A549 (cell line): Measurements from ENCODE around the gene LGALS7B. TPM values are rescaled to one million over a fixed set of nuclear protein-coding genes. Genes with fewer than 3 reads are reported as not detected.

Experiments used
- ATAC-seq, 2 experiments: fragments of 200-7000 bp in 1 of 2; fragments of >200 bp in 1 of 2; cut with Nextera tagmentation in 1 of 2; cut with Tn5 transposase in 1 of 2; 3 replicates each; pipeline versions ENCODE4 v1.8.0 to v1.9.1; 2018 to 2020; ENCODE audit warnings: mild to moderate bottlenecking in 1 of 2, moderate library complexity in 1 of 2
- CTCF ChIA-PET: fragments of 300-600 bp; sonication (Branson Sonifier 250); formaldehyde crosslinking; extraction: SDS; loops from one replicate; lab custom pipeline; 2021; ENCODE audit warnings: antibody characterized with exemption, inconsistent platforms; lab: Yijun Ruan, JAX
- POLR2A ChIA-PET: fragments of 350-600 bp; formaldehyde crosslinking; extraction: SDS; loops from one replicate; lab custom pipeline; 2021; ENCODE audit warnings: antibody characterized with exemption, inconsistent platforms; lab: Yijun Ruan, JAX
- DNase-seq, 2 experiments: peaks; one replicate each; pipeline versions ENCODE4 v3.0.0 to v3.0.0-alpha.2; 2011 to 2016; ENCODE audit warnings: low read depth in 1 of 2, low spot score in 1 of 2
- FAIRE-seq: peaks from 2 replicates; lab custom pipeline; 2011; peaks lifted over from hg19 to GRCh38; lab: Jason Lieb, UNC
- H3K27ac ChIP-seq, 2 experiments: fragments of >200 bp; sonication (Bioruptor Twin); formaldehyde crosslinking; 3 replicates each; pipeline ENCODE4 v1.5.1; 2016 to 2017
- H3K4me1 ChIP-seq: fragments of >200 bp; sonication (Bioruptor Twin); formaldehyde crosslinking; 3 replicates; pipeline ENCODE4 v1.6.1; 2016
- H3K4me2 ChIP-seq: fragments of >200 bp; sonication (Bioruptor Twin); formaldehyde crosslinking; 3 replicates; pipeline ENCODE4 v1.6.1; 2016
- H3K4me3 ChIP-seq: fragments of >200 bp; sonication (Bioruptor Twin); formaldehyde crosslinking; 3 replicates; pipeline ENCODE4 v1.5.1; 2016
- H3K9me3 ChIP-seq: fragments of >200 bp; sonication (Bioruptor Twin); formaldehyde crosslinking; 3 replicates; pipeline ENCODE4 v1.6.1; 2016
- CBX2 ChIP-seq: fragments of 200-600 bp; sonication (generic); IDR thresholded peaks from 2 replicates; pipeline ENCODE4 v1.6.1; 2016; ENCODE audit warnings: low read depth, mild to moderate bottlenecking, borderline replicate concordance
- CEBPB ChIP-seq, 2 experiments: fragments of >200 bp in 1 of 2; sonication (Bioruptor Twin) in 1 of 2; formaldehyde crosslinking in 1 of 2; IDR thresholded peaks; 2 replicates each; pipeline ENCODE4 v1.6.1; 2012 to 2016
- CHD2 ChIP-seq: fragments of 150-350 bp; IDR thresholded peaks from 2 replicates; pipeline ENCODE4 v1.6.1; 2014; ENCODE audit warnings: low read length; ENCODE audit not compliant: partially characterized antibody
- CHD4 ChIP-seq: fragments of 200-600 bp; sonication (generic); IDR thresholded peaks from 2 replicates; pipeline ENCODE4 v1.6.1; 2016; ENCODE audit warnings: antibody characterized with exemption, mild to moderate bottlenecking, borderline replicate concordance
- ELK1 ChIP-seq: fragments of 150-350 bp; IDR thresholded peaks from 2 replicates; pipeline ENCODE4 v1.6.1; 2014; ENCODE audit warnings: low read depth, mild to moderate bottlenecking, low read length
- EP300 ChIP-seq, 2 experiments: fragments of >200 bp; sonication (Bioruptor Twin); formaldehyde crosslinking; IDR thresholded peaks; 2 replicates in 1 of 2; 3 replicates in 1 of 2; pipeline ENCODE4 v1.6.1; 2016 to 2017
- ESRRA ChIP-seq: fragments of 150-350 bp; IDR thresholded peaks from 2 replicates; pipeline ENCODE4 v1.6.1; 2014; ENCODE audit warnings: mild to moderate bottlenecking, low read length, borderline replicate concordance
- FOSB ChIP-seq: fragments of 250-450 bp; sonication (Bioruptor Pico); IDR thresholded peaks from 2 replicates; pipeline ENCODE4 v1.5.0; 2020; ENCODE audit warnings: mild to moderate bottlenecking, moderate library complexity
- GATA3 ChIP-seq: IDR thresholded peaks from 2 replicates; pipeline ENCODE4 v1.6.1; 2012; ENCODE audit warnings: borderline replicate concordance
- HDAC2 ChIP-seq: fragments of 200-600 bp; sonication (generic); IDR thresholded peaks from 2 replicates; pipeline ENCODE4 v1.6.1; 2016
- HOXB13 ChIP-seq: fragments of 250-450 bp; sonication (Bioruptor Pico); IDR thresholded peaks from 2 replicates; pipeline ENCODE4 v1.5.0; 2020; ENCODE audit warnings: low read depth, mild to moderate bottlenecking, moderate library complexity
- KDM1A ChIP-seq: fragments of 200-600 bp; sonication (generic); IDR thresholded peaks from 2 replicates; pipeline ENCODE4 v1.6.1; 2016; ENCODE audit warnings: low read depth, mild to moderate bottlenecking
- MAFK ChIP-seq: fragments of 450-650 bp; IDR thresholded peaks from 2 replicates; pipeline ENCODE4 v1.6.1; 2014; ENCODE audit not compliant: partially characterized antibody
- MAZ ChIP-seq: fragments of 150-350 bp; IDR thresholded peaks from 2 replicates; pipeline ENCODE4 v1.6.1; 2014; ENCODE audit warnings: antibody characterized with exemption, low read depth, low read length, borderline replicate concordance
- NFE2L2 ChIP-seq: fragments of 150-350 bp; conservative IDR thresholded peaks from 2 replicates; pipeline ENCODE4 v1.6.1; 2014; ENCODE audit warnings: low read length
- PHF8 ChIP-seq: fragments of 200-600 bp; sonication (generic); IDR thresholded peaks from 2 replicates; pipeline ENCODE4 v1.6.1; 2016; ENCODE audit warnings: low read depth, mild to moderate bottlenecking, antibody characterized with exemption, moderate library complexity, borderline replicate concordance
- RAD21 ChIP-seq, 2 experiments: fragments of >200 bp in 1 of 2; sonication (Bioruptor Twin) in 1 of 2; formaldehyde crosslinking in 1 of 2; IDR thresholded peaks in 1 of 2; conservative IDR thresholded peaks in 1 of 2; 2 replicates in 1 of 2; 3 replicates in 1 of 2; pipeline ENCODE4 v1.6.1; 2012 to 2018; ENCODE audit warnings: inconsistent platforms in 1 of 2
- RARB ChIP-seq: fragments of 250-450 bp; sonication (Bioruptor Pico); IDR thresholded peaks from 2 replicates; pipeline ENCODE4 v1.8.0; 2021; ENCODE audit warnings: mild to moderate bottlenecking, moderate library complexity
- SREBF2 ChIP-seq: fragments of 450-650 bp; IDR thresholded peaks from 2 replicates; pipeline ENCODE4 v1.6.1; 2014; ENCODE audit warnings: mild to moderate bottlenecking, moderate library complexity
- TFCP2L1 ChIP-seq: fragments of 250-450 bp; sonication (Bioruptor Pico); IDR thresholded peaks from 2 replicates; pipeline ENCODE4 v1.5.0; 2021; ENCODE audit warnings: mild to moderate bottlenecking
- WGBS: methylation state at CpG from one replicate; pipeline ENCODE4 v1.1.6; 2017; ENCODE audit errors: missing lambda C conversion rate; 5-methylcytosine and 5-hydroxymethylcytosine counted together
- polyA plus RNA-seq, 4 experiments: library from polyadenylated mRNA; depleted of rRNA in 3 of 4; stranded (reverse); fragments of >200 nt; fragmentation: RNase III in 1 of 4; extraction: RNeasy Plus Mini Kit Qiagen cat#74134 plus additional on column Dnase treatment in 1 of 4; gene quantifications; 2 replicates in 3 of 4; 3 replicates in 1 of 4; pipeline ENCODE4 v1.2.3, GENCODE V29; 2011 to 2017
- TF ChIP-seq, protein P1 (sequence below): IDR thresholded peaks from 2 replicates; pipeline ENCODE4 v1.6.1; 2012; ENCODE audit warnings: low read depth, borderline replicate concordance
- TF ChIP-seq, protein P2 (sequence below): IDR thresholded peaks from 2 replicates; pipeline ENCODE4 v1.6.1; 2012
- TF ChIP-seq, protein P3 (sequence below): fragments of >200 bp; sonication (Bioruptor Twin); formaldehyde crosslinking; IDR thresholded peaks from 3 replicates; pipeline ENCODE4 v1.6.1; 2016
- TF ChIP-seq, protein P4 (sequence below): fragments of 200-600 bp; sonication (generic); IDR thresholded peaks from 2 replicates; pipeline ENCODE4 v1.6.1; 2016; ENCODE audit warnings: antibody characterized with exemption, mild to moderate bottlenecking, moderate library complexity

Gene LGALS7B
- polyA plus RNA-seq, 2 of the 4 experiments (the other 2 are of a cell fraction), result 0.27 TPM; not detected in 1

DNA sequence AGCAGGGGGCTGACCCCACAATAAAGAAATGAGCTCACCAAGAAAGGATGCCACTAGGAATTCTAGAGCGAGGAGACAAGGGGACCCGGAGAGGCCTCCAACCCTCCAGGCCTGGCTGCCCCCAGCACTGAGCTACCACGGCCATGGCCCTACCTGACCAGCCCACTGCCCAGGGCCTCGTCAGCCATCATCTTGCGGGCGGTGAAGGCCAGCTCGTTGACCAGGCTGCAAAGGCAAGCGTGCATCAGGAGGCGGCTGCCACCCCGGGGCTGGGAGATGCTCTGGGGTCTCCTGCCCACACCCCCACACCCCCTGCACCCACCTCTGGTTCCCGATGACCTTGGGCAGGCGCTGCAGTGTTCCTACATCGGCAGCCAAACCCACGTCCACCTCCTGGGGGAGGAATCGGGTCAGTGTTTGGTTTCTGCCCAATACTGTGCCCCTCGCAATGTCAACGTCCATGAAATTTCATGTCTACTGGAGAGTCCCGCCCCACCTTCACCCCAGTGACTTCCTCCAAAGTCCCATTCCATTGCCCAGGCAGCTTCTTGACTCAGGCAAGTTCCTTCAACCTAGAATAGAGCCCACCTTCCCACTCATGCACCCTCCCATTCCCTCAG, 27.2 kb downstream of the LGALS7B start (continued):
- TF ChIP-seq ELK1, result no peak

DNA sequence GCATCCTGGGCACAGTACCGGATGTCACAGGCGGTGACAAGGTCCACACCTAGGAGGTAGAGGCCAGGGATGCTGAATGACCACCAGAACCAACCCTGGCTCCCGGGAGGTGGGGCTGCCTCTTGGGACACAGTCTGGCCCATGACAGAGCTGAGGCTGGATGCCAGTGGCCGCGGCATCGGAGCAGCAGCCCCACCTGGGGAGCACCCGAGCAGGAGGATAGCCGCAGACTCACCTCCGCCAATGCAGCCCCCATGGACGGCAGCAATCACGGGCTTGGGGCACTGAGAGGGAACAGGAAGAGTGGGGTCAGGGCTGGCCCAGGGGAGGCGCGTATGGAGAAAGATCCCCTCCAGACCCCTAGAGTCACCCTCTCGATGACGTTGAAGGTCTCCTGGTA, 28.1 kb downstream of the LGALS7B start:
- WGBS, result 94% methylated on average over 15 of the region's 15 CpGs
- ChIA-PET CTCF (interaction anchor here (0.7 to 1.4 kb wide), 4 partner anchors 36 to 414 kb away, joined by 3 to 4 read pairs (median 3); partner anchors contain the start of gene FAM98C), POLR2A (no interaction called here)
- no peak for DNase-seq
- ATAC-seq, result no peak
- H3K9me3 ChIP-seq, result no peaks in the 10 kb centered on the region
- H3K4me2 ChIP-seq, result no peak overlapping the region
- TF ChIP-seq EP300 (IDR thresholded peaks at IDR 0.05) (no peak), CBX2 (no peak), MAFK (no peak), CEBPB (IDR thresholded peaks at IDR 0.05) (no peak), ELK1 (no peak), RARB (no peak), CHD4 (no peak), PHF8 (no peak), FOSB (CRISPR knock-in tag) (no peak), ESRRA (no peak)
- TF ChIP-seq, protein P1, sequence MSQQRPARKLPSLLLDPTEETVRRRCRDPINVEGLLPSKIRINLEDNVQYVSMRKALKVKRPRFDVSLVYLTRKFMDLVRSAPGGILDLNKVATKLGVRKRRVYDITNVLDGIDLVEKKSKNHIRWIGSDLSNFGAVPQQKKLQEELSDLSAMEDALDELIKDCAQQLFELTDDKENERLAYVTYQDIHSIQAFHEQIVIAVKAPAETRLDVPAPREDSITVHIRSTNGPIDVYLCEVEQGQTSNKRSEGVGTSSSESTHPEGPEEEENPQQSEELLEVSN, result no peak
- TF ChIP-seq, protein P2, sequence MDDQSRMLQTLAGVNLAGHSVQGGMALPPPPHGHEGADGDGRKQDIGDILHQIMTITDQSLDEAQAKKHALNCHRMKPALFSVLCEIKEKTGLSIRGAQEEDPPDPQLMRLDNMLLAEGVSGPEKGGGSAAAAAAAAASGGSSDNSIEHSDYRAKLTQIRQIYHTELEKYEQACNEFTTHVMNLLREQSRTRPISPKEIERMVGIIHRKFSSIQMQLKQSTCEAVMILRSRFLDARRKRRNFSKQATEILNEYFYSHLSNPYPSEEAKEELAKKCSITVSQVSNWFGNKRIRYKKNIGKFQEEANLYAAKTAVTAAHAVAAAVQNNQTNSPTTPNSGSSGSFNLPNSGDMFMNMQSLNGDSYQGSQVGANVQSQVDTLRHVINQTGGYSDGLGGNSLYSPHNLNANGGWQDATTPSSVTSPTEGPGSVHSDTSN, result no peak
- TF ChIP-seq, all 56 proteins: peak for 0
- Histone ChIP-seq H3K4me1 (peaks cover 19% of the 10 kb centered on the region), H3K27ac (no peak overlapping the region), H3K4me3 (no peak overlapping the region)
- FAIRE-seq, result no peak

- no peak for DNase-seq
- H3K4me3 ChIP-seq, result no peak overlapping the region
- 76% methylated on average over 13 of the region's 13 CpGs for WGBS
- ChIA-PET CTCF (interaction anchor here (0.7 to 4.0 kb wide), 10 partner anchors 9 to 417 kb away, joined by 3 to 20 read pairs (median 3); partner anchors contain the start of genes ECH1, FAM98C, MRPS12 and SARS2), POLR2A (interaction anchor here (1.2 to 1.4 kb wide), 2 partner anchors 12 to 30 kb away, joined by 5 to 7 read pairs; partner anchors contain the start of gene ECH1)
- peak overlapping the region; percentile 48 for H3K4me2 ChIP-seq
- peak; percentile 65 for FAIRE-seq
- H3K4me1 ChIP-seq, result peaks cover 13% of the 10 kb centered on the region
- ATAC-seq, result peak; percentile 14 to 23; a peak in 3 of 6 replicates
- H3K9me3 ChIP-seq, result no peaks in the 10 kb centered on the region
- H3K27ac ChIP-seq, result peak overlapping the region in 1 of 2 experiments; percentile 7; a peak in 4 of 6 replicates
- no peak for TF ChIP-seq HDAC2
- no peak for TF ChIP-seq RAD21 (conservative IDR thresholded peaks at IDR 0.05 in 1 of 2, IDR thresholded peaks at IDR 0.05 in 1 of 2)
- no peak for TF ChIP-seq HOXB13 (CRISPR knock-in tag)
- TF ChIP-seq MAZ, result no peak
- TF ChIP-seq CHD4, result no peak
- TF ChIP-seq NFE2L2, result no peak
- no peak for TF ChIP-seq GATA3
- TF ChIP-seq, protein P3, sequence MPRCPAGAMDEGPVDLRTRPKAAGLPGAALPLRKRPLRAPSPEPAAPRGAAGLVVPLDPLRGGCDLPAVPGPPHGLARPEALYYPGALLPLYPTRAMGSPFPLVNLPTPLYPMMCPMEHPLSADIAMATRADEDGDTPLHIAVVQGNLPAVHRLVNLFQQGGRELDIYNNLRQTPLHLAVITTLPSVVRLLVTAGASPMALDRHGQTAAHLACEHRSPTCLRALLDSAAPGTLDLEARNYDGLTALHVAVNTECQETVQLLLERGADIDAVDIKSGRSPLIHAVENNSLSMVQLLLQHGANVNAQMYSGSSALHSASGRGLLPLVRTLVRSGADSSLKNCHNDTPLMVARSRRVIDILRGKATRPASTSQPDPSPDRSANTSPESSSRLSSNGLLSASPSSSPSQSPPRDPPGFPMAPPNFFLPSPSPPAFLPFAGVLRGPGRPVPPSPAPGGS, result no peak
- TF ChIP-seq, protein P4, sequence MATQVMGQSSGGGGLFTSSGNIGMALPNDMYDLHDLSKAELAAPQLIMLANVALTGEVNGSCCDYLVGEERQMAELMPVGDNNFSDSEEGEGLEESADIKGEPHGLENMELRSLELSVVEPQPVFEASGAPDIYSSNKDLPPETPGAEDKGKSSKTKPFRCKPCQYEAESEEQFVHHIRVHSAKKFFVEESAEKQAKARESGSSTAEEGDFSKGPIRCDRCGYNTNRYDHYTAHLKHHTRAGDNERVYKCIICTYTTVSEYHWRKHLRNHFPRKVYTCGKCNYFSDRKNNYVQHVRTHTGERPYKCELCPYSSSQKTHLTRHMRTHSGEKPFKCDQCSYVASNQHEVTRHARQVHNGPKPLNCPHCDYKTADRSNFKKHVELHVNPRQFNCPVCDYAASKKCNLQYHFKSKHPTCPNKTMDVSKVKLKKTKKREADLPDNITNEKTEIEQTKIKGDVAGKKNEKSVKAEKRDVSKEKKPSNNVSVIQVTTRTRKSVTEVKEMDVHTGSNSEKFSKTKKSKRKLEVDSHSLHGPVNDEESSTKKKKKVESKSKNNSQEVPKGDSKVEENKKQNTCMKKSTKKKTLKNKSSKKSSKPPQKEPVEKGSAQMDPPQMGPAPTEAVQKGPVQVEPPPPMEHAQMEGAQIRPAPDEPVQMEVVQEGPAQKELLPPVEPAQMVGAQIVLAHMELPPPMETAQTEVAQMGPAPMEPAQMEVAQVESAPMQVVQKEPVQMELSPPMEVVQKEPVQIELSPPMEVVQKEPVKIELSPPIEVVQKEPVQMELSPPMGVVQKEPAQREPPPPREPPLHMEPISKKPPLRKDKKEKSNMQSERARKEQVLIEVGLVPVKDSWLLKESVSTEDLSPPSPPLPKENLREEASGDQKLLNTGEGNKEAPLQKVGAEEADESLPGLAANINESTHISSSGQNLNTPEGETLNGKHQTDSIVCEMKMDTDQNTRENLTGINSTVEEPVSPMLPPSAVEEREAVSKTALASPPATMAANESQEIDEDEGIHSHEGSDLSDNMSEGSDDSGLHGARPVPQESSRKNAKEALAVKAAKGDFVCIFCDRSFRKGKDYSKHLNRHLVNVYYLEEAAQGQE, result no peak
- TF ChIP-seq CHD2, result no peak
- no peak for TF ChIP-seq KDM1A
- TF ChIP-seq SREBF2, result no peak
- TF ChIP-seq RARB, result no peak
- no peak for TF ChIP-seq TFCP2L1 (CRISPR knock-in tag)
- no peak for TF ChIP-seq PHF8
Observed at GRCh38 chr19:38819231-38819920, 30.4 kb downstream of the LGALS7B start.
